HCT116 (cell line): ENCODE measurements around the gene SCN10A. TPM values are rescaled to one million over a fixed set of nuclear protein-coding genes. Genes with fewer than 3 reads are reported as not detected.

Source experiments
- ATAC-seq: fragments of 200-7000 bp; cut with Tn5 transposase; 2 replicates; pipeline ENCODE4 v1.9.1; 2020; ENCODE audit warnings: mild to moderate bottlenecking, moderate library complexity
- BruUV-seq: library from RNA; stranded (reverse); fragments of 400-500 nt; replicated peaks from 2 replicates; lab custom pipeline; 2021; lab: Mats Ljungman, UMichigan
- CTCF ChIA-PET: fragments of 300-600 bp; sonication (Branson Sonifier 250); formaldehyde crosslinking; loops from one replicate; lab custom pipeline; 2021; ENCODE audit warnings: antibody characterized with exemption; lab: Charles Lee
- POLR2A ChIA-PET: fragments of 300-600, 350-600 bp; sonication (Branson Sonifier 250); formaldehyde crosslinking; loops from one replicate; lab custom pipeline; 2021; ENCODE audit warnings: antibody characterized with exemption; lab: Charles Lee
- RAD21 ChIA-PET, 2 experiments: fragments of 300-600 bp; sonication (Branson Sonifier 250); formaldehyde crosslinking; loops; one replicate each; lab custom pipeline; 2023; ENCODE audit warnings: low total read pairs in 2 of 2; ENCODE audit not compliant: uncharacterized antibody in 2 of 2, unreplicated experiment in 2 of 2, low non-redundant PET in 1 of 2; lab: Charles Lee
- DNase-seq: peaks from one replicate; pipeline ENCODE4 v3.0.0-alpha.2; 2010; ENCODE audit warnings: low read depth, low spot score
- H2AFZ ChIP-seq: fragments of 200-600 bp; shearing (Covaris generic), sonication (generic); 2 replicates; pipeline ENCODE4 v1.6.1; 2017; ENCODE audit warnings: low read depth, mixed run types, mixed read lengths, antibody characterized with exemption, low read length; ENCODE audit not compliant: poor library complexity, severe bottlenecking
- H3K27ac ChIP-seq: 2 replicates; pipeline ENCODE4 v1.5.1; 2012; ENCODE audit warnings: low read depth, low read length
- H3K27me3 ChIP-seq: fragments of 200-600 bp; sonication (generic); 2 replicates; pipeline ENCODE4 v1.6.1; 2016; ENCODE audit warnings: mixed run types, low read length, mixed read lengths; ENCODE audit not compliant: insufficient read depth
- H3K36me3 ChIP-seq, 2 experiments: fragments of 200-500 bp in 1 of 2; fragments of 200-600 bp in 1 of 2; sonication (Bioruptor generic) in 1 of 2; sonication (generic) in 1 of 2; 2 replicates each; pipeline versions ENCODE4 v1.5.1 to v1.6.1; 2014 to 2016; ENCODE audit warnings: low read length in 2 of 2, inconsistent platforms in 1 of 2, mixed read lengths in 1 of 2, mixed run types in 1 of 2; ENCODE audit not compliant: insufficient read depth in 2 of 2, control insufficient read depth in 1 of 2
- H3K4me1 ChIP-seq, 2 experiments: fragments of 200-600 bp in 1 of 2; sonication (generic) in 1 of 2; 2 replicates each; pipeline versions ENCODE4 v1.5.1 to v1.6.1; 2012 to 2017; ENCODE audit warnings: low read length in 2 of 2, inconsistent platforms in 1 of 2, mild to moderate bottlenecking in 1 of 2, mixed read lengths in 1 of 2, mixed run types in 1 of 2, moderate library complexity in 1 of 2; ENCODE audit not compliant: insufficient read depth in 2 of 2, control insufficient read depth in 1 of 2
- H3K4me2 ChIP-seq: fragments of 200-600 bp; sonication (generic); 2 replicates; pipeline ENCODE4 v1.6.1; 2017; ENCODE audit warnings: mixed run types, low read length, mixed read lengths
- H3K4me3 ChIP-seq, 2 experiments: fragments of 200-600 bp in 1 of 2; sonication (generic) in 1 of 2; replicated peaks in 1 of 2; 2 replicates each; pipeline ENCODE4 v1.5.1; 2011 to 2016; ENCODE audit warnings: low read length in 2 of 2, control low read depth in 1 of 2, low read depth in 1 of 2, mild to moderate bottlenecking in 1 of 2, mixed read lengths in 1 of 2, mixed run types in 1 of 2
- H3K79me2 ChIP-seq: fragments of 200-600 bp; sonication (generic); 2 replicates; pipeline ENCODE4 v1.6.1; 2017; ENCODE audit warnings: mild to moderate bottlenecking, mixed run types, low read length, moderate library complexity, mixed read lengths; ENCODE audit not compliant: insufficient read depth
- H3K9ac ChIP-seq: fragments of 200-600 bp; sonication (generic); 2 replicates; pipeline ENCODE4 v1.6.1; 2016; ENCODE audit warnings: low read length, mixed read lengths
- H3K9me2 ChIP-seq: fragments of 200-600 bp; sonication (generic), shearing (Covaris generic); 2 replicates; pipeline ENCODE4 v1.6.1; 2017; ENCODE audit warnings: mixed run types, mild to moderate bottlenecking, moderate library complexity; ENCODE audit not compliant: insufficient read depth
- H3K9me3 ChIP-seq, 2 experiments: fragments of 200-500 bp in 1 of 2; fragments of 200-600 bp in 1 of 2; sonication (Bioruptor generic) in 1 of 2; sonication (generic) in 1 of 2; 2 replicates each; pipeline ENCODE4 v1.6.1; 2014 to 2017; ENCODE audit warnings: low read length in 2 of 2, mixed read lengths in 2 of 2, inconsistent platforms in 1 of 2, low read depth in 1 of 2, mild to moderate bottlenecking in 1 of 2, mixed run types in 1 of 2, moderate library complexity in 1 of 2; ENCODE audit not compliant: control insufficient read depth in 1 of 2, insufficient read depth in 1 of 2
- H4K20me1 ChIP-seq: fragments of 200-600 bp; sonication (generic), shearing (Covaris generic); 2 replicates; pipeline ENCODE4 v1.6.1; 2017; ENCODE audit warnings: mixed run types, mild to moderate bottlenecking, moderate library complexity; ENCODE audit not compliant: insufficient read depth
- CBX3 ChIP-seq: IDR thresholded peaks from 2 replicates; pipeline ENCODE4 v1.6.1; 2012; ENCODE audit warnings: low read depth
- EGR1 ChIP-seq: IDR thresholded peaks from 2 replicates; pipeline ENCODE4 v1.6.1; 2012; ENCODE audit warnings: low read depth
- ELF1 ChIP-seq: IDR thresholded peaks from 2 replicates; pipeline ENCODE4 v1.6.1; 2012; ENCODE audit warnings: low read depth, borderline replicate concordance
- EZH2phosphoT487 ChIP-seq: fragments of 200-600 bp; IDR thresholded peaks from 2 replicates; pipeline ENCODE4 v1.6.1; 2018; ENCODE audit warnings: antibody characterized with exemption, borderline replicate concordance
- FOSL1 ChIP-seq: IDR thresholded peaks from 2 replicates; pipeline ENCODE4 v1.6.1; 2012; ENCODE audit warnings: low read depth
- POLR2A ChIP-seq: IDR thresholded peaks from 2 replicates; pipeline ENCODE4 v1.7.0; 2011; ENCODE audit warnings: borderline replicate concordance; ENCODE audit not compliant: insufficient read depth, insufficient read length; ENCODE audit errors: extremely low read depth
- POLR2AphosphoS5 ChIP-seq: IDR thresholded peaks from 2 replicates; pipeline ENCODE4 v1.6.1; 2011; ENCODE audit warnings: mild to moderate bottlenecking, low read depth, low read length, moderate library complexity
- RAD21 ChIP-seq: IDR thresholded peaks from 2 replicates; pipeline ENCODE4 v1.6.1; 2012; ENCODE audit warnings: low read depth, mild to moderate bottlenecking
- REST ChIP-seq: IDR thresholded peaks from 2 replicates; pipeline ENCODE4 v1.6.1; 2012; ENCODE audit warnings: low read depth
- SIN3A ChIP-seq: IDR thresholded peaks from 2 replicates; pipeline ENCODE4 v1.6.1; 2012; ENCODE audit warnings: low read depth
- SP1 ChIP-seq: IDR thresholded peaks from 2 replicates; pipeline ENCODE4 v1.6.1; 2012; ENCODE audit warnings: low read depth
- TCF7L2 ChIP-seq: IDR thresholded peaks from 2 replicates; pipeline ENCODE4 v1.7.0; 2011; ENCODE audit warnings: borderline replicate concordance, inconsistent platforms; ENCODE audit not compliant: insufficient read depth, insufficient read length; ENCODE audit errors: extremely low read depth
- YY1 ChIP-seq: IDR thresholded peaks from 2 replicates; pipeline ENCODE4 v1.6.1; 2011; ENCODE audit warnings: low read length, low read depth, moderate library complexity, mild to moderate bottlenecking; ENCODE audit not compliant: insufficient replicate concordance; ENCODE audit errors: extremely low read depth
- ZBTB33 ChIP-seq: IDR thresholded peaks from 2 replicates; pipeline ENCODE4 v1.6.1; 2011; ENCODE audit warnings: mild to moderate bottlenecking, low read length, moderate library complexity; ENCODE audit not compliant: insufficient replicate concordance; ENCODE audit errors: extremely low read depth
- ZFX ChIP-seq: fragments of 450-650 bp; IDR thresholded peaks from 2 replicates; pipeline ENCODE4 v1.6.1; 2017
- ZNF274 ChIP-seq: fragments of 200-500 bp; sonication (Bioruptor generic); IDR thresholded peaks from 2 replicates; pipeline ENCODE4 v1.6.1; 2014; ENCODE audit warnings: mild to moderate bottlenecking, low read depth, low read length, inconsistent platforms
- intact Hi-C: fragments of 100-400 bp; cut with micrococcal nuclease; formaldehyde crosslinking; loops from 2 replicates; pipeline ENCODE4 v1.10.0; 2022
- total RNA-seq: library from RNA; stranded (reverse); gene quantifications from one replicate; pipeline ENCODE4 v1.2.1, GENCODE V29; 2021; ENCODE audit not compliant: unreplicated experiment
- TF ChIP-seq, protein P1 (sequence below), 3 experiments: fragments of 200-600 bp in 1 of 3; sonication (generic) in 1 of 3; IDR thresholded peaks in 2 of 3; conservative IDR thresholded peaks in 1 of 3; 2 replicates each; pipeline ENCODE4 v1.5.1; 2012 to 2017; ENCODE audit warnings: low read depth in 2 of 3, low read length in 2 of 3, antibody characterized with exemption in 1 of 3, borderline replicate concordance in 1 of 3, control low read depth in 1 of 3, mild to moderate bottlenecking in 1 of 3, mixed read lengths in 1 of 3, mixed run types in 1 of 3, moderate library complexity in 1 of 3; ENCODE audit not compliant: insufficient read depth in 1 of 3
- TF ChIP-seq, protein P2 (sequence below): IDR thresholded peaks from 2 replicates; pipeline ENCODE4 v1.6.1; 2012

SCN10A gene
- total RNA-seq, 1 experiment from 2014 or later, result not detected

GRCh38 chr3:38840987-38841386 lies 25.0 kb upstream of the SCN10A start:
- Histone ChIP-seq H3K27me3 (peaks cover 17% of the 10 kb centered on the region), H4K20me1 (no peaks in the 10 kb centered on the region), H3K9me3 (no peaks in the 10 kb centered on the region), H2AFZ (no peak overlapping the region), H3K4me1 (peaks cover 3 to 8% of the 10 kb centered on the region in 2 experiments), H3K27ac (no peak overlapping the region), H3K9ac (no peak overlapping the region), H3K9me2 (no peaks in the 10 kb centered on the region), H3K4me2 (no peak overlapping the region), H3K79me2 (no peaks in the 10 kb centered on the region), H3K4me3 (no peak overlapping the region), H3K36me3 (no peaks in the 10 kb centered on the region)
- DNase-seq (no peak), ATAC-seq (peak; percentile 49)
- intact Hi-C loops, result loop anchor here (5.0 kb wide), 1 partner anchor 724 kb away; no protein-coding TSS in a partner anchor
- BruUV-seq, result no TSS peak
- CTCF ChIA-PET, result interaction anchor here (0.9 to 1.9 kb wide), 4 partner anchors 120 to 319 kb away, joined by 3 to 4 read pairs (median 3); no protein-coding TSS in a partner anchor
- POLR2A ChIA-PET, result no interaction called here
- RAD21 ChIA-PET, result no interaction called here
- TF ChIP-seq FOSL1 (no peak), RAD21 (peak; percentile 57), ZNF274 (no peak), SIN3A (no peak), ZFX (no peak), EZH2phosphoT487 (no peak), SP1 (no peak), ELF1 (no peak), POLR2A (no peak), YY1 (no peak), ZBTB33 (no peak), REST (no peak), TCF7L2 (no peak), POLR2AphosphoS5 (no peak), CBX3 (no peak), EGR1 (no peak)
- TF ChIP-seq, protein P1, sequence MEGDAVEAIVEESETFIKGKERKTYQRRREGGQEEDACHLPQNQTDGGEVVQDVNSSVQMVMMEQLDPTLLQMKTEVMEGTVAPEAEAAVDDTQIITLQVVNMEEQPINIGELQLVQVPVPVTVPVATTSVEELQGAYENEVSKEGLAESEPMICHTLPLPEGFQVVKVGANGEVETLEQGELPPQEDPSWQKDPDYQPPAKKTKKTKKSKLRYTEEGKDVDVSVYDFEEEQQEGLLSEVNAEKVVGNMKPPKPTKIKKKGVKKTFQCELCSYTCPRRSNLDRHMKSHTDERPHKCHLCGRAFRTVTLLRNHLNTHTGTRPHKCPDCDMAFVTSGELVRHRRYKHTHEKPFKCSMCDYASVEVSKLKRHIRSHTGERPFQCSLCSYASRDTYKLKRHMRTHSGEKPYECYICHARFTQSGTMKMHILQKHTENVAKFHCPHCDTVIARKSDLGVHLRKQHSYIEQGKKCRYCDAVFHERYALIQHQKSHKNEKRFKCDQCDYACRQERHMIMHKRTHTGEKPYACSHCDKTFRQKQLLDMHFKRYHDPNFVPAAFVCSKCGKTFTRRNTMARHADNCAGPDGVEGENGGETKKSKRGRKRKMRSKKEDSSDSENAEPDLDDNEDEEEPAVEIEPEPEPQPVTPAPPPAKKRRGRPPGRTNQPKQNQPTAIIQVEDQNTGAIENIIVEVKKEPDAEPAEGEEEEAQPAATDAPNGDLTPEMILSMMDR (IDR thresholded peaks at IDR 0.05 in 2 of 3, conservative IDR thresholded peaks at IDR 0.05 in 1 of 3; ENCODE audit: borderline replicate concordance in 1 of 3, insufficient read depth in 1 of 3, low read depth in 2 of 3, low read length in 2 of 3), result peak in 2 of 3 experiments; percentile 3 to 23; a peak in 1 of 6 replicates
- TF ChIP-seq, protein P2, sequence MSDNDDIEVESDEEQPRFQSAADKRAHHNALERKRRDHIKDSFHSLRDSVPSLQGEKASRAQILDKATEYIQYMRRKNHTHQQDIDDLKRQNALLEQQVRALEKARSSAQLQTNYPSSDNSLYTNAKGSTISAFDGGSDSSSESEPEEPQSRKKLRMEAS, result no peak
